CD4-positive, alpha-beta memory T cell (primary cell): ENCODE measurements around the gene ZNF688. TPM values are rescaled to one million over a fixed set of nuclear protein-coding genes. Genes with fewer than 3 reads are reported as not detected.
A peak's percentile ranks its signal among the peaks of the same experiment; 100 is the strongest.

Source experiments
- CTCF ChIA-PET: fragments of 350-600 bp; sonication (Branson Sonifier 250); formaldehyde crosslinking; loops from one replicate; lab custom pipeline; 2021; ENCODE audit warnings: inconsistent platforms; ENCODE audit not compliant: partially characterized antibody; lab: Charles Lee
- POLR2A ChIA-PET: fragments of 350-600 bp; sonication (Branson Sonifier 250); formaldehyde crosslinking; loops from one replicate; lab custom pipeline; 2021; ENCODE audit not compliant: partially characterized antibody; lab: Charles Lee
- DNase-seq, 5 donors: peaks; one replicate each; pipeline versions ENCODE4 v3.0.0 to v3.0.0-alpha.2; 2020 to 2022; ENCODE audit warnings: mixed read lengths in 1 of 5
- H3K27ac ChIP-seq: one replicate; pipeline ENCODE4 v1.7.0; 2013; ENCODE audit warnings: low read depth, low read length
- H3K27me3 ChIP-seq: 2 replicates; pipeline ENCODE4 v1.7.0; 2013; ENCODE audit warnings: mild to moderate bottlenecking, low read length, moderate library complexity; ENCODE audit not compliant: insufficient read depth
- H3K36me3 ChIP-seq: 2 replicates; pipeline ENCODE4 v1.7.0; 2013; ENCODE audit warnings: mild to moderate bottlenecking, low read length, moderate library complexity; ENCODE audit not compliant: insufficient read depth
- H3K4me1 ChIP-seq: 2 replicates; pipeline ENCODE4 v1.7.0; 2013; ENCODE audit warnings: mild to moderate bottlenecking, low read length, moderate library complexity; ENCODE audit not compliant: insufficient read depth
- H3K4me3 ChIP-seq, 2 donors: one replicate each; pipeline ENCODE4 v1.7.0; 2013; ENCODE audit warnings: low read length in 2 of 2, mild to moderate bottlenecking in 1 of 2
- H3K9me3 ChIP-seq, 2 donors: one replicate each; pipeline ENCODE4 v1.7.0; 2013; ENCODE audit warnings: low read length in 2 of 2, control low read depth in 1 of 2; ENCODE audit not compliant: control insufficient read depth in 1 of 2
- H3K27ac Mint-ChIP-seq, 7 donors: one replicate each; pipeline ENCODE4 v1.8.0; 2020 to 2021; ENCODE audit warnings: mixed read lengths in 7 of 7, mild to moderate bottlenecking in 6 of 7, inconsistent platforms in 3 of 7, moderate library complexity in 3 of 7
- H3K27me3 Mint-ChIP-seq, 2 donors: one replicate each; pipeline ENCODE4 v1.8.0; 2020 to 2021; ENCODE audit warnings: mixed read lengths in 2 of 2
- H3K36me3 Mint-ChIP-seq, 2 donors: one replicate each; pipeline ENCODE4 v1.8.0; 2020 to 2021; ENCODE audit warnings: mixed read lengths in 2 of 2, inconsistent platforms in 1 of 2, mild to moderate bottlenecking in 1 of 2
- H3K4me1 Mint-ChIP-seq, 4 donors: one replicate each; pipeline ENCODE4 v1.8.0; 2020 to 2021; ENCODE audit warnings: mixed read lengths in 4 of 4, mild to moderate bottlenecking in 1 of 4
- H3K4me3 Mint-ChIP-seq, 8 donors: one replicate each; pipeline ENCODE4 v1.8.0; 2020 to 2021; ENCODE audit warnings: mixed read lengths in 8 of 8, mild to moderate bottlenecking in 7 of 8, moderate library complexity in 6 of 8, inconsistent platforms in 3 of 8
- H3K9me3 Mint-ChIP-seq, 8 donors: one replicate each; pipeline ENCODE4 v1.8.0; 2020 to 2021; ENCODE audit warnings: mixed read lengths in 8 of 8, mild to moderate bottlenecking in 5 of 8, inconsistent platforms in 3 of 8, moderate library complexity in 1 of 8
- intact Hi-C: fragments of 100-400 bp; cut with micrococcal nuclease; formaldehyde crosslinking; loops from one replicate; pipeline ENCODE4 v1.15.1; 2023
- polyA plus RNA-seq, 2 donors: library from polyadenylated mRNA; unstranded; fragments of 300-500 nt; fragmentation: Illumina TruSeq; gene quantifications; one replicate each; pipeline ENCODE4 v1.2.3, GENCODE V29; 2021
- total RNA-seq, 2 experiments: library from RNA; stranded (reverse); gene quantifications; one replicate each; pipeline ENCODE4 v1.2.3, GENCODE V29; 2021

ZNF688 gene
- total and polyA plus RNA-seq, 4 experiments from 2014 or later = 21.4 to 33.8 (median 27.2) TPM

GRCh38 chr16:30521873-30522641 is 49.5 kb downstream of the ZNF688 start:
- no peak overlapping the region for H3K4me3 Mint-ChIP-seq
- no peak for DNase-seq
- CTCF ChIA-PET = interaction anchor here (1.7 kb wide), 1 partner anchor 13 kb away, joined by 8 read pairs; the partner anchor contains the start of gene ZNF747
- H3K36me3 Mint-ChIP-seq = peaks cover 35 to 45% of the 10 kb centered on the region in 2 donors
- H3K27ac ChIP-seq = no peak overlapping the region
- H3K27me3 ChIP-seq = no peaks in the 10 kb centered on the region
- peak overlapping the region in 3 of 7 donors; percentile 31 to 74 (median 36) for H3K27ac Mint-ChIP-seq
- H3K36me3 ChIP-seq = peaks cover 35% of the 10 kb centered on the region
- H3K27me3 Mint-ChIP-seq = no peaks in the 10 kb centered on the region
- H3K4me3 ChIP-seq = no peak overlapping the region
- H3K9me3 Mint-ChIP-seq = peaks cover 0 to 5% (median 0%) of the 10 kb centered on the region in 8 donors
- H3K4me1 Mint-ChIP-seq = peaks cover 4 to 15% (median 8%) of the 10 kb centered on the region in 4 donors
- H3K9me3 ChIP-seq = no peaks in the 10 kb centered on the region
- intact Hi-C loops = loop anchor here (10.0 kb wide), 1 partner anchor 47 kb away; the partner anchor contains the start of gene ITGAL
- peaks cover 8% of the 10 kb centered on the region for H3K4me1 ChIP-seq
- POLR2A ChIA-PET = interaction anchor here (0.6 to 4.9 kb wide), 18 partner anchors 8 to 92 kb away, joined by 3 to 41 read pairs (median 6); partner anchors contain the start of genes DCTPP1, ITGAL, SEPHS2 and ZNF688

- Histone ChIP-seq H3K4me1 (peaks cover 8% of the 10 kb centered on the region), H3K9me3 (no peaks in the 10 kb centered on the region), H3K4me3 (no peak overlapping the region), H3K36me3 (peaks cover 41% of the 10 kb centered on the region), H3K27ac (no peak overlapping the region), H3K27me3 (no peaks in the 10 kb centered on the region)
- Mint-ChIP-seq H3K36me3 (peaks cover 37 to 49% of the 10 kb centered on the region in 2 donors), H3K27ac (no peak overlapping the region), H3K4me1 (peaks cover 4 to 18% (median 8%) of the 10 kb centered on the region in 4 donors), H3K4me3 (no peak overlapping the region), H3K9me3 (peaks cover 0 to 7% (median 0%) of the 10 kb centered on the region in 8 donors), H3K27me3 (no peaks in the 10 kb centered on the region)
- ChIA-PET POLR2A (interaction anchor here (0.9 to 4.9 kb wide), 10 partner anchors 8 to 92 kb away, joined by 3 to 41 read pairs (median 10); partner anchors contain the start of genes DCTPP1, ITGAL, ZNF688 and ZNF689), CTCF (interaction anchor here (1.7 kb wide), 1 partner anchor 13 kb away, joined by 8 read pairs; the partner anchor contains the start of gene ZNF747)
- intact Hi-C loops = loop anchor here (10.0 kb wide), 1 partner anchor 47 kb away; the partner anchor contains the start of gene ITGAL
- DNase-seq = no peak
These were observed 50.0 kb downstream of the ZNF688 start for GRCh38 chr16:30521476-30521872.

Other genes starting within 250 kb of the ZNF688 start
- 10 to 100 TPM; 72.9 to 79.4 TPM for gene CD2BP2, start 216.4 kb downstream of the ZNF688 start, total RNA-seq
- 10 to 100 TPM; 23.7 to 24.4 TPM for gene CD2BP2, start 216.4 kb downstream of the ZNF688 start, polyA plus RNA-seq
- 10 to 100 TPM; 47.0 to 55.3 TPM for gene TBC1D10B, start 201.2 kb downstream of the ZNF688 start, total RNA-seq
- 10 to 100 TPM in 1 of 2 donors, 1 to 10 TPM in 1; 8.5 to 16.1 TPM for gene TBC1D10B, start 201.2 kb downstream of the ZNF688 start, polyA plus RNA-seq
- 1 to 10 TPM in 1 of 2 experiments, not detected in 1; 1.3 TPM for gene MYL11, start 196.9 kb downstream of the ZNF688 start, total RNA-seq
- 1 to 10 TPM in 1 of 2 donors, not detected in 1; 1.1 TPM for gene MYL11, start 196.9 kb downstream of the ZNF688 start, polyA plus RNA-seq
- 100 to 1,000 TPM; 198 to 206 TPM for gene SEPTIN1, start 189.2 kb downstream of the ZNF688 start, total RNA-seq
- gene SEPTIN1, start 189.2 kb downstream of the ZNF688 start, polyA plus RNA-seq = 100 to 1,000 TPM; 210 to 212 TPM
- 10 to 100 TPM; 15.8 to 16.7 TPM for gene ZNF48, start 176.3 kb downstream of the ZNF688 start, total RNA-seq
- 10 to 100 TPM in 1 of 2 donors, 1 to 10 TPM in 1; 5.5 to 10.7 TPM for gene ZNF48, start 176.3 kb downstream of the ZNF688 start, polyA plus RNA-seq
- 1 to 10 TPM; 6.0 to 6.5 TPM for gene ZNF771, start 164.1 kb downstream of the ZNF688 start, total RNA-seq
- gene ZNF771, start 164.1 kb downstream of the ZNF688 start, polyA plus RNA-seq = 1 to 10 TPM; 1.4 to 5.0 TPM
- 10 to 100 TPM; 15.0 to 18.0 TPM for gene DCTPP1, start 141.7 kb downstream of the ZNF688 start, total RNA-seq
- gene DCTPP1, start 141.7 kb downstream of the ZNF688 start, polyA plus RNA-seq = 100 to 1,000 TPM in 1 of 2 donors, 10 to 100 TPM in 1; 87.0 to 115 TPM
- gene SEPHS2, start 125.8 kb downstream of the ZNF688 start, total RNA-seq = 10 to 100 TPM; 42.0 to 44.4 TPM
- gene SEPHS2, start 125.8 kb downstream of the ZNF688 start, polyA plus RNA-seq = 10 to 100 TPM; 56.4 to 65.9 TPM
- gene ITGAL, start 99.0 kb downstream of the ZNF688 start, total RNA-seq = 100 to 1,000 TPM; 648 to 657 TPM
- 100 to 1,000 TPM; 110 to 159 TPM for gene ITGAL, start 99.0 kb downstream of the ZNF688 start, polyA plus RNA-seq
- 1 to 10 TPM; 5.8 to 6.1 TPM for gene ZNF768, start 45.1 kb downstream of the ZNF688 start, total RNA-seq
- 1 to 10 TPM in 1 of 2 donors, under 1 TPM in 1; 0.69 to 1.7 TPM for gene ZNF768, start 45.1 kb downstream of the ZNF688 start, polyA plus RNA-seq
- 10 to 100 TPM; 15.7 to 17.8 TPM for gene ZNF747, start 36.9 kb downstream of the ZNF688 start, total RNA-seq
- gene ZNF747, start 36.9 kb downstream of the ZNF688 start, polyA plus RNA-seq = 1 to 10 TPM; 7.8 to 8.8 TPM
- 10 to 100 TPM; 28.9 to 29.3 TPM for gene ZNF764, start 13.3 kb downstream of the ZNF688 start, total RNA-seq
- gene ZNF764, start 13.3 kb downstream of the ZNF688 start, polyA plus RNA-seq = 1 to 10 TPM; 4.2 to 8.8 TPM
- 10 to 100 TPM; 33.4 to 34.2 TPM for gene ZNF785, start 14.0 kb upstream of the ZNF688 start, total RNA-seq
- gene ZNF785, start 14.0 kb upstream of the ZNF688 start, polyA plus RNA-seq = 1 to 10 TPM; 1.7 to 3.4 TPM
- gene ZNF689, start 38.7 kb upstream of the ZNF688 start, total RNA-seq = 10 to 100 TPM; 13.1 to 14.5 TPM
- gene ZNF689, start 38.7 kb upstream of the ZNF688 start, polyA plus RNA-seq = 10 to 100 TPM; 11.9 to 13.5 TPM
- 100 to 1,000 TPM in 1 of 2 experiments, 10 to 100 TPM in 1; 92.0 to 100 TPM for gene PRR14, start 79.2 kb upstream of the ZNF688 start, total RNA-seq
- 10 to 100 TPM in 1 of 2 donors, 1 to 10 TPM in 1; 8.7 to 25.9 TPM for gene PRR14, start 79.2 kb upstream of the ZNF688 start, polyA plus RNA-seq
- gene FBRS, start 86.7 kb upstream of the ZNF688 start, total RNA-seq = 100 to 1,000 TPM; 164 to 172 TPM
- gene FBRS, start 86.7 kb upstream of the ZNF688 start, polyA plus RNA-seq = 1 to 10 TPM in 1 of 2 donors, under 1 TPM in 1; 0.70 to 7.9 TPM
- gene SRCAP, start 127.5 kb upstream of the ZNF688 start, total RNA-seq = 100 to 1,000 TPM; 101 to 115 TPM
- 10 to 100 TPM in 1 of 2 donors, 1 to 10 TPM in 1; 1.2 to 35.4 TPM for gene SRCAP, start 127.5 kb upstream of the ZNF688 start, polyA plus RNA-seq
- 10 to 100 TPM; 54.1 to 54.9 TPM for gene PHKG2, start 176.7 kb upstream of the ZNF688 start, total RNA-seq
- gene PHKG2, start 176.7 kb upstream of the ZNF688 start, polyA plus RNA-seq = 10 to 100 TPM; 42.0 to 63.5 TPM
- 1 to 10 TPM; 2.6 to 3.4 TPM for gene CFAP119, start 190.3 kb upstream of the ZNF688 start, total RNA-seq
- under 1 TPM; 0.22 to 0.42 TPM for gene CFAP119, start 190.3 kb upstream of the ZNF688 start, polyA plus RNA-seq
- gene RNF40, start 190.6 kb upstream of the ZNF688 start, total RNA-seq = 100 to 1,000 TPM; 101 to 109 TPM
- gene RNF40, start 190.6 kb upstream of the ZNF688 start, polyA plus RNA-seq = 10 to 100 TPM; 16.6 to 52.4 TPM
- 1 to 10 TPM; 4.7 to 5.4 TPM for gene ZNF629, start 215.5 kb upstream of the ZNF688 start, total RNA-seq
- gene ZNF629, start 215.5 kb upstream of the ZNF688 start, polyA plus RNA-seq = under 1 TPM; 0.07 to 0.94 TPM